Body of pancreas (tissue), 4 donors: ENCODE measurements around the gene LDLRAD4.

Experiments
- CTCF ChIP-seq, 7 experiments: fragments of 450-650 bp in 4 of 7; fragments of 200-600 bp in 3 of 7; sonication (generic) in 3 of 7; IDR thresholded peaks; one replicate each; pipeline ENCODE4 v1.5.1; 2016 to 2019; ENCODE audit warnings: antibody characterized with exemption in 7 of 7
- POLR2A ChIP-seq, 3 donors: fragments of 450-650 bp; IDR thresholded peaks; one replicate each; pipeline ENCODE4 v1.6.1; 2016; ENCODE audit warnings: antibody characterized with exemption in 3 of 3, mild to moderate bottlenecking in 2 of 3

- TF ChIP-seq CTCF (IDR thresholded peaks at IDR 0.05) (no peak), POLR2A (IDR thresholded peaks at IDR 0.05) (no peak)
Observed at GRCh38 chr18:13394801-13395200, 176.2 kb downstream of the LDLRAD4 start.
